Measurements from ENCODE around the gene FRMD4B. TPM values are rescaled to one million over a fixed set of nuclear protein-coding genes. Genes with fewer than 3 reads are reported as not detected.

FRMD4B gene
- total and polyA plus RNA-seq, 2 experiments from 2014 or later = not detected

DNA sequence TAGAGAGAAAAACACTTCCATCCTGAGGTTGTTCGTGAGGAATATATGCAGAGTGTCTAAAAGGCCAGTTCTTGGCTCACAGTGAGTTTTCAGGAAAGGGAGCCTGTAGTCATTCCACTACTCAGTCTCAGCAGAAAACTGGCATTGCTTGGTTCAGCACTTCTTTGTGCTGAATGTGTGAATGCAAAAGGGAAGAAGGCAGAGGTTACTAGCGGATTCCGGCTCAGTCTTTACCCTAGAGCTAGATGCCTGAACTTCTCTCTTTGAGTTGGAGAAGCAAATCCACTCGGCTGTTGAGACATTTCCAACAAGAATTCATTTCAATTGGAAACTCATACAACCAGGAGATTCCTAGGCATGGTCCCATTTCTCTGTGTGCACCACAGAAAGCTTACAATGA is 23.1 kb upstream of the FRMD4B start:
- no peaks in the 10 kb centered on the region for H4K20me1 ChIP-seq (ENCODE audit: insufficient read depth)
- peaks cover 16% of the 10 kb centered on the region for H3F3A ChIP-seq (ENCODE audit: insufficient read depth)
- H3K4me2 ChIP-seq (ENCODE audit: unreplicated experiment) = no peak overlapping the region
- WGBS, 2 experiments (ENCODE audit: low coverage in 1 of 2, low lambda C conversion rate in 2 of 2, missing lambda C conversion rate in 2 of 2) = 77 to 81% methylated on average over 4 of the region's 4 CpGs
- H3K4me3 ChIP-seq = no peak overlapping the region
- no peaks in the 10 kb centered on the region for H3K9me2 ChIP-seq (ENCODE audit: insufficient read depth)
- no peak for TF ChIP-seq EZH2 (IDR thresholded peaks at IDR 0.05; ENCODE audit: insufficient read depth, poor library complexity, severe bottlenecking)
- TF ChIP-seq EZH2phosphoT487 (IDR thresholded peaks at IDR 0.05; ENCODE audit: insufficient read depth, low read depth) = no peak
- H3K9ac ChIP-seq = no peak overlapping the region
- no peaks in the 10 kb centered on the region for H3K79me2 ChIP-seq (ENCODE audit: insufficient read depth)
- H3K9me3 ChIP-seq (ENCODE audit: low read depth) = no peaks in the 10 kb centered on the region
- no peaks in the 10 kb centered on the region for H3K36me3 ChIP-seq (ENCODE audit: low read depth)
- H3K4me1 ChIP-seq (ENCODE audit: insufficient read depth) = peaks cover 14% of the 10 kb centered on the region
- H3K27me3 ChIP-seq (replicated peaks; ENCODE audit: insufficient read depth) = no peaks in the 10 kb centered on the region
- no peak overlapping the region for H2AFZ ChIP-seq
- no peak overlapping the region for H3K27ac ChIP-seq
- DNase-seq = no peak
- in situ Hi-C loops (cut with MboI) = no loop called here

DNA sequence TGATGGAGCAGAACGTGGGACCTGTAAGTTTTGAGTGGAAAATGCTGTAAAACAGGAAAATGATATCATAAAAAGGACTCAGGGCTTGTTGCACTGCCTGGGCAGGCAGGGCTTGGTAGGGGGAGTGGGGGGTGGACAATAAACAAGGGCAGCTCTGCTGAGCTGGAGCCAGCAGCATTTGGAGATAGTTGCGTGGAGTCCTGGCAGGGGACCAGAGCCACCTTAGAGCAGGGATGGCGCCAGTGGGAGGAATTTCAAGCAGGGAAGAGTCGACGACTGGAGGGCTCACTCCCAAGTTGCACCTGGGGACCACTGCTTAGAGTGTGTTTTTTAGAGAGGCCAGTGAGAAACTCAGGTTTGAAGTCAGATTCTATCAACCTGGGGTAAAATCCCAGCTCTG is 22.7 kb upstream of the FRMD4B start:
- Histone ChIP-seq H3K9me2 (ENCODE audit: insufficient read depth) (no peaks in the 10 kb centered on the region), H3F3A (ENCODE audit: insufficient read depth) (peaks cover 16% of the 10 kb centered on the region), H3K4me3 (no peak overlapping the region), H3K27ac (no peak overlapping the region), H2AFZ (no peak overlapping the region), H3K79me2 (ENCODE audit: insufficient read depth) (no peaks in the 10 kb centered on the region), H3K4me1 (ENCODE audit: insufficient read depth) (peaks cover 14% of the 10 kb centered on the region), H4K20me1 (ENCODE audit: insufficient read depth) (no peaks in the 10 kb centered on the region), H3K36me3 (ENCODE audit: low read depth) (no peaks in the 10 kb centered on the region), H3K9ac (no peak overlapping the region), H3K27me3 (replicated peaks; ENCODE audit: insufficient read depth) (no peaks in the 10 kb centered on the region), H3K9me3 (ENCODE audit: low read depth) (no peaks in the 10 kb centered on the region), H3K4me2 (ENCODE audit: unreplicated experiment) (no peak overlapping the region)
- TF ChIP-seq EZH2phosphoT487 (IDR thresholded peaks at IDR 0.05; ENCODE audit: insufficient read depth, low read depth) (no peak), EZH2 (IDR thresholded peaks at IDR 0.05; ENCODE audit: insufficient read depth, poor library complexity, severe bottlenecking) (no peak)
- 70 to 76% methylated on average over 5 of the region's 5 CpGs for WGBS, 2 experiments (ENCODE audit: low coverage in 1 of 2, low lambda C conversion rate in 2 of 2, missing lambda C conversion rate in 2 of 2)
- DNase-seq = no peak
- in situ Hi-C loops (cut with MboI) = no loop called here

DNA sequence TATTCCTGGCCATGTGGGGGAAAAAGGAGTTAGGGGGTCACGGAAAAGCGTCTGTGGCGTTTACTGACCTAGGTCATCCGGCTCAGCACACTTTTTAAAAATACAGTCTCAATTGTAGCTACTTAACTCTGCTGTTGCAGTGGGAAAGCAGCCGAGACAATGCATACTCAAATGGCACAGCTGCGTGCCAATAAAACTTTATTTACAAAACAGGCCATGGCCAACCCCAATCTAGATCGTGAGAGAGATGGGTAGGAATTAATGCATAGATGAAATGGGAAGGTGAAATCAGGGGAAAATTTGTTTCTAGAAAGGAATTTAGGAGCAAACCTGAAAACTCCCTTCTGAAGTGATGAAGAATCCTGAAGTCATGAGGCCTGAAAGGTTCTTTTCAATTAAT is 22.0 kb upstream of the FRMD4B start:
- WGBS, 2 experiments (ENCODE audit: low coverage in 1 of 2, low lambda C conversion rate in 2 of 2, missing lambda C conversion rate in 2 of 2) = 82 to 88% methylated on average over 7 of the region's 7 CpGs
- H3K4me1 ChIP-seq (ENCODE audit: insufficient read depth) = peaks cover 14% of the 10 kb centered on the region
- in situ Hi-C loops (cut with MboI) = no loop called here

DNA sequence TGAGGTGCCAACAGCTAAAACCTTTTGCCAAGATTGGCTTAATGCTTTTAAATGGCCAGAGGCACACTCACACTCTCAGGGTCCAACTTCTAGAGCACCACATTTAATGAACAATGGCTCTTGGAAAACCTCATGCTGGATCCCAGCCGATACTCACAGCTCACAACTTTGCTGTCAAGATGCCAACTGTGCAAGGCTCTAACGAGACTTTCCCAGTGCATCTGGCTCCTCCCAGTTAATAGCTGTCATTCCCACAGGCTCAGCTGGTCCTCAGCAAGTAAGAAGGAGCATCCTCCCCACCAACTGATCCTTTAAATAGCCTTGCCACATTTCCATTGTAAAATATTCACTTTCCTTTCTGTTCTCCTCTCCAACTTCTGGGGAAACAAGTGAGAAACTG is 20.3 kb upstream of the FRMD4B start:
- Histone ChIP-seq H2AFZ (no peak overlapping the region), H3K27me3 (replicated peaks; ENCODE audit: insufficient read depth) (0 out of 2 replicates have a peak, but pooled peaks cover 3% of the 10 kb centered on the region), H3F3A (ENCODE audit: insufficient read depth) (peaks cover 4% of the 10 kb centered on the region; the same call in 1 of the 2 replicates), H3K4me2 (ENCODE audit: unreplicated experiment) (no peak overlapping the region), H3K36me3 (ENCODE audit: low read depth) (no peaks in the 10 kb centered on the region), H3K9ac (no peak overlapping the region), H3K9me2 (ENCODE audit: insufficient read depth) (no peaks in the 10 kb centered on the region), H3K4me1 (ENCODE audit: insufficient read depth) (peaks cover 5% of the 10 kb centered on the region), H3K9me3 (ENCODE audit: low read depth) (no peaks in the 10 kb centered on the region), H3K79me2 (ENCODE audit: insufficient read depth) (no peaks in the 10 kb centered on the region), H4K20me1 (ENCODE audit: insufficient read depth) (no peaks in the 10 kb centered on the region), H3K27ac (no peak overlapping the region), H3K4me3 (no peak overlapping the region)
- peak; percentile 30 for DNase-seq
- 2% methylated on average over 2 of the region's 2 CpGs for WGBS, 2 experiments (ENCODE audit: low coverage in 1 of 2, low lambda C conversion rate in 2 of 2, missing lambda C conversion rate in 2 of 2)
- TF ChIP-seq EZH2phosphoT487 (IDR thresholded peaks at IDR 0.05; ENCODE audit: insufficient read depth, low read depth) (no peak), EZH2 (IDR thresholded peaks at IDR 0.05; ENCODE audit: insufficient read depth, poor library complexity, severe bottlenecking) (no peak)
- in situ Hi-C loops (cut with MboI) = no loop called here

More for the DNA sequence above, 22.0 kb upstream of the FRMD4B start:
- Histone ChIP-seq H3K4me3 (no peak overlapping the region), H3K9ac (no peak overlapping the region), H3K4me2 (ENCODE audit: unreplicated experiment) (no peak overlapping the region), H4K20me1 (ENCODE audit: insufficient read depth) (no peaks in the 10 kb centered on the region), H3K9me2 (ENCODE audit: insufficient read depth) (no peaks in the 10 kb centered on the region), H3K36me3 (ENCODE audit: low read depth) (no peaks in the 10 kb centered on the region), H3F3A (ENCODE audit: insufficient read depth) (peaks cover 16% of the 10 kb centered on the region), H3K9me3 (ENCODE audit: low read depth) (no peaks in the 10 kb centered on the region), H3K79me2 (ENCODE audit: insufficient read depth) (no peaks in the 10 kb centered on the region), H3K27me3 (replicated peaks; ENCODE audit: insufficient read depth) (no peaks in the 10 kb centered on the region), H2AFZ (no peak overlapping the region), H3K27ac (no peak overlapping the region)
- no peak for DNase-seq
- TF ChIP-seq EZH2phosphoT487 (IDR thresholded peaks at IDR 0.05; ENCODE audit: insufficient read depth, low read depth) (no peak), EZH2 (IDR thresholded peaks at IDR 0.05; ENCODE audit: insufficient read depth, poor library complexity, severe bottlenecking) (no peak)

DNA sequence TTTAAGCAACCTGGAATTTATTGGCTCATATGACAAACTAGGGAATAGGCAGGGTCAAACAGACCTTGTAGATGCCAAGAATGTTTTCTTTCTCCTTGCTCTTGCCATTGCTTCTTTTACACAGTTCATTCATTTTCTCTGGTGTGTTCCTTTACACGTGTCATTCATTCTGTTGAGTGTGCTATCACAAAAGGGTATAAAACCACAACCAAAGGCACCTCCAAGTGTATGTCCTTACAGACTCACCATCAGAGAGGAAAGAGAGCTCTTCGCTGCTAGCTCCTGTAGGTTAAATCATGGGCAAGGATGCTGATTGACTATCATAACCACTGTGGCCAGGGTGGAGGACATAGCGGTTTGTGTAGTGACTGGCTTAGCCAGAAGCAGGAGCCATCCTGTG is 19.2 kb upstream of the FRMD4B start:
- Histone ChIP-seq H2AFZ (no peak overlapping the region), H4K20me1 (ENCODE audit: insufficient read depth) (no peaks in the 10 kb centered on the region), H3K27me3 (replicated peaks; ENCODE audit: insufficient read depth) (peaks cover 3% of the 10 kb centered on the region; the same call in 1 of the 2 replicates), H3K27ac (no peak overlapping the region), H3K4me1 (ENCODE audit: insufficient read depth) (no peaks in the 10 kb centered on the region), H3K9me3 (ENCODE audit: low read depth) (no peaks in the 10 kb centered on the region), H3K9me2 (ENCODE audit: insufficient read depth) (no peaks in the 10 kb centered on the region), H3K4me2 (ENCODE audit: unreplicated experiment) (no peak overlapping the region), H3F3A (ENCODE audit: insufficient read depth) (no peaks in the 10 kb centered on the region), H3K4me3 (no peak overlapping the region), H3K36me3 (ENCODE audit: low read depth) (no peaks in the 10 kb centered on the region), H3K79me2 (ENCODE audit: insufficient read depth) (no peaks in the 10 kb centered on the region), H3K9ac (no peak overlapping the region)
- no peak for DNase-seq
- in situ Hi-C loops (cut with MboI) = no loop called here
- whole genome bisulfite sequencing, 2 experiments (ENCODE audit: low coverage in 1 of 2, low lambda C conversion rate in 2 of 2, missing lambda C conversion rate in 2 of 2) = 53 to 58% methylated on average over 3 of the region's 3 CpGs
- TF ChIP-seq EZH2phosphoT487 (IDR thresholded peaks at IDR 0.05; ENCODE audit: insufficient read depth, low read depth) (no peak), EZH2 (IDR thresholded peaks at IDR 0.05; ENCODE audit: insufficient read depth, poor library complexity, severe bottlenecking) (no peak)
